ENCODE data around the gene CDC14A. TPM values are rescaled to one million over a fixed set of nuclear protein-coding genes. Genes with fewer than 3 reads are reported as not detected.

CDC14A gene
- total and polyA plus RNA-seq, 10 donors, result 3.8 to 58.5 (median 27.3) TPM

- Histone ChIP-seq H3K27ac (peak overlapping the region; percentile 27 to 83 (median 72)), H3K27me3 (replicated peaks in 1 of 7) (no peaks in the 10 kb centered on the region), H3K36me3 (no peaks in the 10 kb centered on the region), H3K4me3 (peak overlapping the region in 1 of 8 donors; percentile 4), H3K4me1 (peaks cover 5 to 67% (median 32%) of the 10 kb centered on the region in 6 donors), H3K9me3 (no peaks in the 10 kb centered on the region)
- intact Hi-C loops (cut with DNase I; ENCODE audit: low total_unique reads), result no loop called here
- TF ChIP-seq POLR2AphosphoS5 (IDR thresholded peaks at IDR 0.05), result peak in 1 of 3 donors; percentile 84
- TF ChIP-seq CTCF (IDR thresholded peaks at IDR 0.05 in 8 of 11, conservative IDR thresholded peaks at IDR 0.05 in 3 of 11), result no peak
- no peak for TF ChIP-seq POLR2A (IDR thresholded peaks at IDR 0.05)
- WGBS, 5 donors, result 14 to 24% (median 17%) methylated on average over 3 of the region's 3 CpGs
- DNase-seq, result no peak
Measured at GRCh38 chr1:100530880-100531487, 178.7 kb downstream of the CDC14A start.

GRCh38 chr1:100532645-100533044 lies 180.3 kb downstream of the CDC14A start:
- WGBS, 5 donors, result 39 to 48% (median 44%) methylated on average over 7 of the region's 7 CpGs
- intact Hi-C loops (cut with DNase I; ENCODE audit: low total_unique reads), result no loop called here
- H3K4me3 ChIP-seq, result no peak overlapping the region
- no peaks in the 10 kb centered on the region for H3K36me3 ChIP-seq
- no peak for TF ChIP-seq POLR2A (IDR thresholded peaks at IDR 0.05)
- no peak for TF ChIP-seq POLR2AphosphoS5 (IDR thresholded peaks at IDR 0.05)
- TF ChIP-seq CTCF (IDR thresholded peaks at IDR 0.05 in 8 of 11, conservative IDR thresholded peaks at IDR 0.05 in 3 of 11), result no peak
- H3K27ac ChIP-seq, result peak overlapping the region in 4 of 8 donors; percentile 2 to 83 (median 75)
- H3K27me3 ChIP-seq (replicated peaks in 1 of 7), result peaks cover 0 to 11% (median 0%) of the 10 kb centered on the region in 7 donors
- H3K9me3 ChIP-seq, result no peaks in the 10 kb centered on the region
- H3K4me1 ChIP-seq, result peaks cover 5 to 74% (median 33%) of the 10 kb centered on the region in 6 donors
- DNase-seq, result no peak

GRCh38 chr1:100535264-100535663 lies 183.0 kb downstream of the CDC14A start:
- peaks cover 11 to 76% (median 46%) of the 10 kb centered on the region in 6 donors for H3K4me1 ChIP-seq
- no peak overlapping the region for H3K4me3 ChIP-seq
- no peaks in the 10 kb centered on the region for H3K9me3 ChIP-seq
- intact Hi-C loops (cut with DNase I; ENCODE audit: low total_unique reads), result no loop called here
- no peak for DNase-seq
- WGBS, 5 donors, result 22 to 65% (median 39%) methylated on average over 2 of the region's 2 CpGs
- no peaks in the 10 kb centered on the region for H3K36me3 ChIP-seq
- TF ChIP-seq POLR2A (IDR thresholded peaks at IDR 0.05), result no peak
- TF ChIP-seq CTCF (IDR thresholded peaks at IDR 0.05 in 8 of 11, conservative IDR thresholded peaks at IDR 0.05 in 3 of 11), result no peak
- no peak for TF ChIP-seq POLR2AphosphoS5 (IDR thresholded peaks at IDR 0.05)
- H3K27me3 ChIP-seq (replicated peaks in 1 of 7), result peaks cover 0 to 36% (median 16%) of the 10 kb centered on the region in 7 donors
- peak overlapping the region in 6 of 8 donors; percentile 35 to 66 (median 52) for H3K27ac ChIP-seq

- intact Hi-C loops (cut with DNase I; ENCODE audit: low total_unique reads), result no loop called here
- Histone ChIP-seq H3K4me3 (no peak overlapping the region), H3K27me3 (replicated peaks in 1 of 7) (peaks cover 0 to 44% (median 16%) of the 10 kb centered on the region in 7 donors), H3K27ac (peak overlapping the region in 6 of 8 donors; percentile 35 to 66 (median 52)), H3K4me1 (peaks cover 11 to 73% (median 45%) of the 10 kb centered on the region in 6 donors), H3K9me3 (no peaks in the 10 kb centered on the region), H3K36me3 (no peaks in the 10 kb centered on the region)
- no peak for TF ChIP-seq CTCF (IDR thresholded peaks at IDR 0.05 in 8 of 11, conservative IDR thresholded peaks at IDR 0.05 in 3 of 11)
- no peak for TF ChIP-seq POLR2A (IDR thresholded peaks at IDR 0.05)
- TF ChIP-seq POLR2AphosphoS5 (IDR thresholded peaks at IDR 0.05), result no peak
- DNase-seq, result no peak
- 51 to 71% (median 64%) methylated on average over 3 of the region's 3 CpGs for WGBS, 5 donors
Measured at GRCh38 chr1:100536031-100536430, 183.7 kb downstream of the CDC14A start.
